HG03575 (cell line): ENCODE data around the gene ZNF337.
"Not testable (repeated sequence)": the region's sequence is repeated elsewhere in the genome, so short reads cannot be mapped to it uniquely, and the experiment has no call there.

Source experiments
- ATAC-seq: cut with Tn5 transposase; IDR thresholded peaks from one replicate; pipeline ENCODE4 v1.9.1; 2021; ENCODE audit not compliant: unreplicated experiment, insufficient number of reproducible peaks, low FRiP score; ENCODE audit errors: extremely low read depth

The ZNF337 gene

DNA sequence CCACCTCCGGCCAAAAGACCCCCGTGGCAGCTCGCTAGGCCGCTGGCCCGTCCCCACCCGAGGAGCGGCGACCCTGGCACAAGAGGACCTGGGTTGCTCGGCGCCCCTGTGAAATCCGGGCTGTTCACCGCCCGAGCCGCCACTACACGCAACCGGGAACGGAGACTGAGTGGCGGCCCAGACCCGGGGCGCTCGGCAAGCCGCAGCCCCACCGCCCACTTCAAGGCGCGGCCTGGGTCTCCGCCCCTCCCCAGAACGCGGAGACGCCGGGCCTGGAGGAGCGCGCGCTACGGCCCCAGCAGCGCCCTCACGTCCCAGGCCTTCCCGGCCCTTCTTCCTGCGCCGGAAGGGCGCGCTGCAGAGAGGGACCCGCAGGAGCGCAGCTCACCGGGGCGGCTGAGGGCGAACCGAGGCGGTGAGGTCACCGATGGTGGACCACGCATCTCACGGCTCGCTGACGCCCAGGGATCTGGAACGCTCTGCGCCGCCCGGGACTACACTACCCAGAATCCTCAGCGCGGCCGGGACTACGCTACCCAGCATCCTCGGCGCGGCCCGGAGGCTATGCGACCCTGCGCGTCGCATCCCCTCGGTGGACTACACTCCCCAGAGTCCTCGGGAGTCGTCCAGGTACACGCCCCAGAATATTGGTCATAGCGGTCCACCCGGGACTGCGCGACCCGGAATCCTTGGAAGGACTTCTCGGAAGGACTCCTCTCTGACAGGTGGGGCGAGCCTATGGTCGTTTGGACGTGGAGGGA, at the start of gene ZNF337:
ZNF337 (minus strand) TSS at position 483 of the 761 bp plus-strand sequence. CDS start 10,436 bp downstream, outside the sequence.
- peak; percentile 87 for ATAC-seq

DNA sequence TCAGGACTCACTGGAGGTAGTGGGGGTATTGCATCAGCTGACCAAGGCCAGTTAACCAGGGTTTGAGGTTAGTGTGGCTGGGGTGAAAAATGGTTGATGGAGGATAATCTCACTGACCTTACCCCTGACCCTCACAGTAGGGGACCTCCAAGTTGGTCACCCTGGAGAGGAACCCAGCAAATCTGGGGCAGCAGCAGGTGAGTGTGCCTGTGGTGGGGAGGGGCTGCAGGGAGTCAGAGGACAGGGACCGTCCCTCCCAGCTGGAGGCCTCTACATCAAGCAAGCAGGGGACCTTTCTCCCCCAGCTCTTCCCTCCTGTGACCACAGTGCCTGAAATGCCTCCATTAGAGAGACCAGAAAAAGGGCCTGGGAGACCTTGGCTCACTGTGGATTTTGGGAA, 49.1 kb upstream of the ZNF337 start:
- ATAC-seq, result no peak

DNA sequence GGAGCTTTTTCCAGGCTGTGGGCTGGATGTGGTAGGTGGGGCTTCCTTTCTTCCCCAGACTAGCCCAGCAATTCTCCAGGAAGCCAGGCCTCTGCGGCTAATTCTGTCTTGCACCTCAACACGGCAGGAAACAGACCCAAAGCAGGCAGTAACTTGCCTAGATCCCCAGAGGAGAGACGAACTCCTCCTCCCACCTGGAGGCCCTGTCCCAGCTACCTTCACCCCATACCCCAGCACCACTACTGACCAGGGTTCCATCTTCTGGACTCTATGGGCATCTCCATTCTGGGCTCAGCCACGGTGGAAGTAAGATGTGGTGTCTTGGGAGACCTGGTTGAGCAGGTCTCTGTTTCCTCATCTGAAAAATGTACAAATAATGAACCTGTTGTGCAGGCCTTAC, 48.4 kb upstream of the ZNF337 start:
- ATAC-seq, result no peak

DNA sequence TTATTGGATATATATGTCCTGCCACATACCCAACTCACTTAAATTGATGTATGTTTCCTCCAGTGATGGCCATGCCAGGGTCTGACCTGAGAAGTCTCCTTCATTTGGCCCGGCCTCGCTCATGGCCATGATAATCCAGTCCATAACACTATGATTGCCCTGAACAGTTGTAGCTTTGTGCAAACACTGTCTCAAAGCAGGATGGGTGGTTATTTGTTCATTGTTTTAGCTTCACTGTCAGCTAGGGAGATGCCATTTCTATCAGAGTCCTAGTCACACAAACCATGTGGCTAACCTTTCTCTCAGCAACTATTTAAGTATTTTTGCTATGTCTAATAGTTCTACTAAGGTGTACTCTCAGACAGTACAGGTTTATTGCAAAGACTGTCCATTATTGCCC, 47.6 kb upstream of the ZNF337 start:
- no peak for ATAC-seq

DNA sequence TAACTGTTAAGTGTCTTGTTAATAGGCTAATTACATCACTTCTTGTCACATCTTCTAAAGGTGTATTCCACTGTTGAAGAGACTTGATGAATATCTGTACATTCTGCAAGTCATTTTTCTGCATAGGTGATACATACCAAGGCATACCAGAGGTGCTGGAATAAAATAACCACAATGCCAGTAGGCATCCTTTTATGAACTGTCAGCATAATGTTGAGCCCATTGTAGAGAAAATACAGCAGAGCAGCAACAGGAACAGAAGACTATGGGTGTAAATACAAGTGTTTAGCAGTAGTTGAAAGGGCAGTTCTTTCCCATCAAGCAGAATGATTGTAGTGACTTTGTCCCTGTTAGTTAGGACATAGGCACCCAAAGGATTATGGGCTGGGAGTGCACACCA, 44.4 kb upstream of the ZNF337 start:
- no peak for ATAC-seq

DNA sequence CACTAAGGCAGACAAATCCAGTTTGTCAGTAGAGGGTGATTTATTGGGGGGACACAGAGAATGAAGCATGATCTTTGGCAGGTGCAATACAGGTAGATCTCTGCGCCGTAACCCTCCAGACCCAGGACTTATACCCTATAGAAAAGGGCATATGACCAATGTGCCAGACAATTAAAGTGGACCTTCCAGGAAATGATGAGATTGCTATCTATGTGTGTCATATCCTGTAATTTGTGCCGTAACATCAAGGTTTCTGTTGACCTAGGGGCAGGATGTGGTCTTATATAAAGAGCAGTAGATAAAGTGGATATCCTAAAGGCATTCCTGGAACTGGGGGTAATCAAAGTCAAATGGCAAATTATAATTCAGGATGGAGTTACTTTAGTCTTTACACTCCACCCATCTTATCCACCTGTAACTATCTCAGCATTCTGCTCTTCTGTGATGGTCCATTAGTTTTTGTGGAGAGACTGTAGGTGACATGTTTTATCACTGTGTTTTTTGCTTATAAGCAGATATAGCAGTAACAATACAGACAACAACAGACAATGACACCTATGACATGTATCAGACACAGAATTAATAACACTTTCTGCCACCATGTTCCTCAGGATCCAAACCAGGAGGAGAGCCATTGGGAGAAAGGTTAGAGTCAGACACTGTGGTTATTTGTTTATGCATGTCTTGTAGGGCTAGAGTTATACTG, 43.1 kb upstream of the ZNF337 start:
- ATAC-seq, result no peak

DNA sequence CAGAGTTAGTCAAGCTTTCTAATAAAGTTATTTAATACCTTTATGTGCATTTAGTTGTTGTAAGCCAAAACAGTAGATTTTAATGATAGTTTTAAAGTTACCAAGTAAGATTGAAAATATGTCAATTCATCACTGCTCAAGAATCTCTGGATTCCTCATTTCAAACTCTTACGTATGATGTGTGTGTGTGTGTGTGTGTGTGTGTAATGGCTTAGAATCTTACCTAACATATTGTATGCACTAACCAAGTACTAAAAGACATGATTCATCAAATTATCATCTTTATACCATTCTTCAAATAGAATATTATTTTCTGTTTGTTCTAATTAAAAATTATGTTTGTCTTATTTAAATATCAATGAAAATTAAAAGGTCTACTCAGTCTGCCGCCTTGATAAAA, 41.5 kb upstream of the ZNF337 start:
- no peak for ATAC-seq

DNA sequence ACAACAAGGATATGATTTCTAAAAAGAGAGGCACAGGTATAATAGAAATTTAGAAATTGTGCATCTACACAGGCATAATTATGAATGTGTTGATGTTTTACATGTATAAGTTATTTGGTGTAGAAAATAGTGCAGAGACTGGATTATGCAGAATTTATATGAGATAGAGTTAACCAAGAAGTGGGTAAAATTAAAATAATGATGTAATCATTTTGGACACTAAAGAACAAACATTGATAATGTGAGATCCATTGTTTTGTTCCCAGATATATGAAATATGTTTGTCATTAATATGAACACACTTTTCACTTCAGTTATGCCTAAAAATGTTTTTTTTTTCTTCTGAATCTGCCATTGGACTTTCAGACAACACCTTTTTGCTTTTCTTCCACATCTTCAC, 37.2 kb upstream of the ZNF337 start:
- no peak for ATAC-seq

DNA sequence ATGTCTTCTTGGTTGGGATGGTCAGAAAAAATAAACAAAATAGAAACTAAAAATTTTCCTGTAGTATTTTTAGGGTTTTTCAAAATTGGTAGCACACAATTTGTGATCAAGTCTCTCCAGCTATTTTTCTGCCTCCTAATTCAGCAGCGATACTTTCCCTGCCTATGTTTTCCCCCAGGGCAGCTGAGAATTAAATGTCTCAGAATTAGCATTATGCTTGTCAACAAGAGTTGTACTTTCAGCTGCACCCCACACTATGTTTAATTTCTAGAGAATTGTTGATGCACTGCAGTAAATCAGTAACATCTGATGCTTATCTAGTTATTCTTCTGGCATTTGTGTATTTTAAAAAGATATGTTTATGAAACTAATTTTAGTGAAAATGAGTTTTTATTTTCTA, 34.2 kb upstream of the ZNF337 start:
- no peak for ATAC-seq

DNA sequence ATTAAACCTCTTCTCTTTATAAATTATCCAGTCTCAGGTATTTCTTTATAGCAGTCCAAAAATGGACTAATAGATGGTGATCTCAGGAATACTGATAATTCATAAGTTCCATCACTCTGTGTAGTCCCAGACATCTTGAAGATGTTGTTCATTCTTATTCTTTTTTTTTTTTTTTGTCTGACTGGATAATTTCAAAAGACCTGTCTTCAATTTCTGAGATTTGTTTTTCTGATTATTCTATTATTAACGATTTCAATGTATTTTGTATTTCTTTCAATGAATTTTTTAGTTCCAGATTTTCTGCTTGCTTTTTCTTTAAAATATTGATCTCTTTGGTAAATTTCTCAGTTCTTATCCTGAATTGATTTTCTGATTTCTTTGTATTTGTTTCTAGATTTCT, 29.7 kb upstream of the ZNF337 start:
- ATAC-seq, result no peak

DNA sequence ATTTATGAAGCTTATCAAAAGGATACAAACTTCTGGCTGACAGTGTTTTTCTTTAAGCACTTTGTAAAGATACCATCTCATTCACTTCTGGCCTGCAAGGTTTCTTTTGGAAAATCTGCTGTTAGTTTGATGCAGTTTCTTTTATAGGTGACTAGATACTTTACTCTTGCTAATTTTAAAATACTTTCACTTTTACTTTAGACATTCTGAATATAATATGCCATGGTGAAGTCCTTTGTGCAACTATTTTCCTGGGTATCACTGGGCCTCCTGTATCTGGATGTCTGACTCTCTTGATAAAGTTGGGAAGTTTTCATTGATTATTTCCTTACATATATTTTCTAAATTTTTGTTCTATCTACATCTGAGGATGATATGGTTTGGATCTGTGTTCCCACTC, 29.0 kb upstream of the ZNF337 start:
- no peak for ATAC-seq

DNA sequence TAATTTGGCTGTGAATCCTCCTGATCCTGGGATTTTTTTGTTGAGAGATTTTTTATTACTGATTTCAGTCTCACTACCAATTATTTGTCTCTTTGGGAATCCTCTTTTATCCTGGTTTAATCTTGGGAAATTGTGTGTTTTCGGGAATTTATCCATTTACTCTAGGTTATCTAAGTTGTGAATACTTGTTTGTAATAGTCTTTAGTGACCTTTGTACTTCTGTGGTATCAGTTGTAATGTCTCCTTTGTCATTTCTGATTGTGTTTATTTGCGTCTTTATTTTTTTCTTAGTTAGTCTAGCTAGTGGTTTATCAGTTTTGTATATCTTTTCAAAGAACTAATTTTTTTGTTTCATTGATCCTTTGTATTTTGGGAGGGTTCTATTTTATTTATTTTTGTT, 27.3 kb upstream of the ZNF337 start:
- no peak for ATAC-seq

DNA sequence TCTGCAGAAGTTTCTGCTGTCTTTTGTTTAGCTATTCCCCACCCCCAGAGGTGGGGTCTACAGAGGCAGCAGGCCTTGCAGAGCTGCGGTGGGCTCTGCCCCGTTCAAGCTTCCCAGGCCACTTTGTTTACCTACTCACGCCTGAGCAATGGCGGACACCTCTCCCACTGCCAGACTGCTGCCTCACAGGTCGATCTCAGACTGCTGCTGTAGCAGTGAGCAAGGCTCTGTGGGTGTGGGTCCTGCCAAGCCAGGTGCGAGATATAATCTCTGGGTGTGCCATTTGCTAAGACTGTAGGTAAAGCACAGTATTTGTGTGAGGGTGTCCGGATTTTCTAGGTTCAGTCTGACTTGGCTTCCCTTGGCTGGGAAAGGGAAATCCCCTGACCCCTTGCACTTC, 23.6 kb upstream of the ZNF337 start:
- no peak for ATAC-seq

DNA sequence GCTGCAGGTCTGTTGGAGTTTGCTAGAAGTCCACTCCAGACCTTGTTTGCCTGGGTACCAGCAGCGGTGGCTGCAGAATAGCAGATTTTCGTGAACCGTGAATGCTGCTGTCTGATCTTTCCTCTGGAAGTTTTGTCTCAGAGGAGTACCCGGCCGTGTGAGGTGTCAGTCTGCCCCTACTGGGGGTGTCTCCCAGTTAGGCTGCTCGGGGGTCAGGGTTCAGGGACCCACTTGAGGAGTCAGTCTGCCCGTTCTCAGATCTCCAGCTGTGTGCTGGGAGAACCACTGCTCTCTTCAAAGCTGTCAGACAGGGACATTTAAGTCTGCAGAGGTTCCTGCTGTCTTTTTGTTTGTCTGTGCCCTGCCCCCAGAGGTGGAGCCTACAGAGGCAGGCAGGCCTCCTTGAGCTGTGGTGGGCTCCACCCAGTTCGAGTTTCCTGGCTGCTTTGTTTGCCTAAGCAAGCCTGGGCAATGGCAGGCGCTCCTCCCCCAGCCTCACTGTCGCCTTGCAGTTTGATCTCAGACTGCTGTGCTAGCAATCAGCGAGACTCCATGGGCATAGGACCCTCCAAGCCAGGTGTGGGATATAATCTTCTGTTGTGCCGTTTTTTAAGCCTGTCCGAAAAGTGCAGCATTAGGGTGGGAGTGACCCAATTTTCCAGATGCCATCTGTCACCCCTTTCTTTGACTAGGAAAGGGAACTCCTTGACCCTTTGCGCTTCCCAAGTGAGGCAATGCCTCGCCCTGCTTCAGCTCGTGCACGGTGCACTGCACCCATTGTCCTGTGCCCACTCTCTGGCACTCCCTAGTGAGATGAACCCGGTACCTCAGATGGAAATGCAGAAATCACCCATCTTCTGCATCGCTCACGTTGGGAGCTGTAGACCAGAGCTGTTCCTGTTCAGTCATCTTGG, 22.5 kb upstream of the ZNF337 start:
- not testable (repeated sequence) for ATAC-seq

DNA sequence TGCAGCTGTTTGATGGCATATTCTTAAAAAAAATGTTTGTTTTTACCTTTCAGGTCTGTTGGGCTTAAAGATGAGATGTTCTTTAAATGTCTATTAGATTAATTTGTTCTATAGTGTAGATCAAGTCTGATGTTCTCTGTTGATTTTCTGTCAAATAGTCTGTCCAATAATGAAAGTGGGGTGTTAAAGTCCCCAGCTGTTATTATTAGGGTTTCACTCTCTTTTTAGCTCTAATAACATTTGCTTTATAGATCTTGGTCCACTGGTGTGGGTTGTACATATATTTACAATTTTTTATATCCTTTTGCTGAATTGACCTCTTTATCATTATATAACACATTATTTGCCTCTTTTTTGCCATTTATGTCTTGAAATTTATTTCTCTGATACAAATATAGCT, 11.0 kb upstream of the ZNF337 start:
- no peak for ATAC-seq

DNA sequence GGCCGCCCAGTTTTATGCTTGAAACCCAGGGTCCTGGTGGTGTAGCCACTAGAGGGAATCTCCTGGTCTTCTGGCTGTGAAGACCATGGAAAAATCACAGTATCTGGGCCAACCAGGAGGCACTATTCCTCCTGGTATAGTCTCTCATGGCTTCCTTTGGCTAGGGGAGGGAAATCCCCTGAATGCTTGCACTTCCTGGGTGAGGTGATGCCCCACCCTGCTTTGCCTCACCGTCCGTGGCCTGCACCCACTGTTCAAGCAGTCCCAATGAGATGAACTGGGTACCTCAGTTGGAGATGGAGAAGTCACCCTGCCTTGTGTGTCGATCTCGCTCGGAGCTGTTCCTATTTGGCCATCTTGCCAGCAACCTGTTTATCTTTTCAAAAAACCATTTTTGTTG, 10.1 kb upstream of the ZNF337 start:
- ATAC-seq, result no peak

DNA sequence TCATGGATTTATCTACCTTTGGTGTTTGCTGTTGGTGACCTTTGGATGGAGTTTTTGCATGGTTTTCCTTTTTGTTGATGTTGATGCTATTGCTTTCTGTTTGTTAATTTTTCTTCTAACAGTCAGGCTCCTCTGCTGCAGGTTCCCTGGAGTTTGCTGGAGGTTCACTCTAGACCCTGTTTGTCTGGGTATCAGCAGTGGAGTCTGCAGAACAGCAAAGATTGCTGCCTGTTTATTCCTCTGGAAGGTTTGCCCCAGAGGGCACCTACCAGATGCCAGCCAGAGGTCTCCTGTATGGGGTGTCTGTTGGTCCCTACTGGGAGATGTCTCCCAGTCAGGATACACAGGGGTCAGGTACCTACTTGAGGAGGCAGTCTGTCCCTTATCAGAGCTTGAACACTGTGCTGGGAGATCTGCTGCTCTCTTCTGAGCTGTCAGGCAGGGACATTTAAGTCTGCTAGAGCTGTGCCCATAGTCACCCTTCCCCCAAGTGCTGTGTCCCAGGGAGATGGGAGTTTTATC, 9.2 kb upstream of the ZNF337 start:
- ATAC-seq, result no peak

DNA sequence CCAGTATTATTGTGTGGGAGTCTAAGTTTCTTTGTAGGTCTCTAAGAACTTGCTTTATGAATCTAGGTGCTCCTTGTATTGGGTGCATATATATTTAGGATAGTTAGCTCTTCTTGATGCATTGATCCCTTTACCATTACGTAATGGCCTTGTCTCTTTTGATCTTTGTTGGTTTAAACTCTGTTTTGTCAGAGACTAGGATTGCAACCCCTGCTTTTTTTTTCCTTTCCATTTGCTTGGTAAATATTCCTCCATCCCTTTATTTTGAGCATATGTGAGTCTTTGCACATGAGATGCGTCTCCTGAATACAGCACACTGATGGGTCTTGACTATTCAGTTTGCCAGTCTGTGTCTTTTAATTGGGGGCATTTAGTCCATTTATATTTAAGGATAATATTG, 7.7 kb upstream of the ZNF337 start:
- ATAC-seq, result not testable (repeated sequence)

DNA sequence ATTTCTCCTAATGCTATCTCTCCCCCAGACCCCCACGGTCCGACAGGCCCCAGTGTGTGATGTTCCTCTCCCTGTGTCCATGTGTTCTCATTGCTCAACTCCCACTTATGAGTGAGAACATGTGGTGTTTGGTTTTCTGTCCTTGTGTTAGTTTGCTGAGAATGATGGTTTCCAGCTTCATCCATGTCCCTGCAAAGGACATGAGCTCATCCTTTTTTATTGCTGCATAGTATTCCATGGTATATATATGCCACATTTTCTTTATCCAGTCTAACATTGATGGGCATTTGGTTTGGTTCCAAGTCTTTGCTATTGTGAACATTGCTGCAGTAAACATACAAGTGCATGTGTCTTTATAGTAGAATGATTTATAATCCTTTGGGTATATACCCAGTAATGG, 4.2 kb upstream of the ZNF337 start:
- ATAC-seq, result not testable (repeated sequence)
